Measurements from ENCODE around the gene CYBC1.

The CYBC1 gene

DNA sequence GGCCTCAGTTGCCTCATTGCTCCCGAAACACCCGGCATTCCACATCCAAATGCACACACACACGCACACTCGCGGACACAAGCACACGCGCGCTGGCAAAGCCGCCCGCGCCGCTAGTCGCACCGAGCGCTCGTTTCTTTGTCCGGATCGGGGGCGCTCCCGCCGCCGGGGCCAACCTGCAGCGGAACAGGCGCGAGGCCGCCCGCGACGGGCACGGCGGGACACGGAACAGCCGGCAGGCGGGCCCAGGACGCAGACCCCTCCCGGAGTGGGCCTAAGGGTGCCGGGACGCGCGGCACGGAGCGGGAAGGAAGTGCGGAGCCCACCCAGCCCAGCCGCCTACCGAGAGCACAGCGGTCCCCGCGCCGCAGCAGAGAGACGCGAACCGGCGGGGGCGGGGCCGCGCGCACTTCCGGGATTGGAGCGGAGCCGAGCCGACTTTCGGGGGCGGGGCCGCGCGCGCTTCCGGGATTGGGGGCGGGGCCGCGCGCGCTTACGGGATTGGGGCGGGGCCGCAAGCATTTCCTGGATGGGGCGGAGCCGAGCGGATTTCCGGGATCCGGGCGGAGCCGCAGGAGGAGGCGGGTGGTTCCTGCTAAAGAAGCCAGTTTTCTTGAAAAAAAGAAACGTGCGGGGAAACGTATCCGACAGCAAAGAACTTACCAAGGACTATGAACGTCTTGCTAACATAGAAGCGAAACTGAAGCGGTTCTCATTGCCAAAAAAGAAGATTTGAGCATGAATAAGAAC is at the start of gene CYBC1:
TSS of gene CYBC1 (minus strand) at position 396 of the 750 bp plus-strand sequence. CDS start 1,498 bp downstream, outside the sequence.
- no peak for TF ChIP-seq GATA3 (IDR thresholded peaks at IDR 0.05; ENCODE audit: low read depth, low read length)
- no peak for TF ChIP-seq GATA2 (IDR thresholded peaks at IDR 0.05; ENCODE audit: low read depth, low read length)

DNA sequence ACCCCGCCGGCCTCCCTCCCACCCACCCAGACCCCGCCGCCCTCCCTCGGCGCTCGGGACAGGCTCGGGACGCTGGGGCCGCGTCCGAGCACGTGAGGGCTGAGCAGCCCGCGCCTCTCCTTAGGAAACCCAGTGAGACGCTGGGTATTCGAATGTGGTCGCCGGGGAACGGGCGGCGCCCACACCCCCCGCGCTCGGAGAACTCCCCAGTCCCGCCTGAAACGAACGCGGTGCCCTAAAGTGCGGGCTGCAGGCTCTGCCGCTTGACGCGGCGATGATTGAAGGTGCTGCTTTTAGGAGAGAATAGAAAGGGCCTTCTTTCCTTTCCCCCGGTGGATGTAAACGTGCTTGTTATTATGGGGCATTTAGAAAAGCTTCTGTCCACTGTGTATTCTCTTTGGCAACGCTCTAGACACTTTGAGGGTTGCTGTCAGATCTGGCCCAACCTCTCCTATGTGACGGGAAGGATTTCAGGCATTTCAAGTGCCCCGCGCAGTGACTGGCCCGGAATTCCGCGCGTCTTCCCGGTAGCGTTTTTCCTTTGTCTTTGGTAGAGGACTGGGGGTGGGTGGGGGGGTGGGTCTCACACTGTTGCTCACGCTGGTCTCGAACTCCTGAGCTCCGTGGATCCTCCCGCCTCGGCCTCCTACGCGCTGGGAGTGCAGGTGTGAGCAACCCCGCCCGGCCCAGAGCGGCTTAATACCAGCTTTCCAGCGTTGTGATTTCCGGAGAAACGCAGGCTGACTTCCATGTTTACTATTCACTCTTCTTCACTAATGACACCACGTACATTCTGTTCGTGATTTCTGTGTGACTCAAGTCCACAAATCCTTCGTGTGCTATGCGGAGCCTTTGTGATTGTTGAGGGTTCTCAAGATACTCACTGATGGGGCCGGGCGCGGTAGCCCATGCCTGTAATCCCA is 47.2 kb upstream of the CYBC1 start:
- TF ChIP-seq GATA2 (IDR thresholded peaks at IDR 0.05; ENCODE audit: low read depth, low read length) = no peak
- TF ChIP-seq GATA3 (IDR thresholded peaks at IDR 0.05; ENCODE audit: low read depth, low read length) = no peak

DNA sequence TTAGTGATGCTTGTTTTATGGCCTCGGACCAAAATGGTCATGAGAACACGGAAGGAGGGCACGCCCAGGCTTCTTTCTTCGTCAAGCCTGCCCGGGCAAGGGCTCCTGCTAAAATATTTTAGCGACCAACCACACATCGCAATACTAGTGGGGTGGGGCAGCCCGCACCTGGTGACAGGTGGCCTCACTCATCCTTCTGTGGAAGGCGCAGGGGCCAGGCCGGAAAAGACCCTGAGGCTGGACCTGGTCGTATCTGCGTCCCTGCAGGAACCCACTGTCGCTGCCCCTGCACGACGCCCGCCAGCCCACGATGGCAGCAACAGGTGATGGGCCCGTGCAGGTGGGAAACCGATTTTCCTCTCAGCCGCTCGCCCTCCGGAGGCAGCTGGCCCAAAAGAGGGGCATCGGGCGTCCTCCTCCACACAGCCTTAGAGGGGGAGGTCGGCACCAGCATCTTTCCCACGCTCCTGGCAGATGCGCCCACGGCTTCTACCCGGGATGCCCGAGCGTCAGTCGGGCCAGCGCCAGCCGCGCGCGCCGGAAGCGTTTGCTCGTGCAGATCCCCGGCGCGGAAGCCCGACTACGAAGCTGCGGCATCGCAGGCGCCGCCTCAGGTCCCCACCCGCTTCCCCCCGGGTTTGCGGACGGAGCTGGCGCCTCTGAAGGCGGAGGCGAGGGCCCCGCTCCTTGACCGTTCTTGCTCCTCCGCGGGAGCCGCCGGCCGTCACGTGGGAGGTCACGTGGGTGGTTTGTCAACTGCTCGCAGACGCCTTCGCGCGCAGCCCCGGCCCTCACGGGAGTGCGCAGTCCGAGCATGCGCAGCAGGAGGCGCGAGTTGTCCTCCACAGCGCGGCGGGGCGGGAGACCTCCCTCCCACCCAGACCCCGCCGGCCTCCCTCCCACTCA is 46.2 kb upstream of the CYBC1 start:
- no peak for TF ChIP-seq GATA2 (IDR thresholded peaks at IDR 0.05; ENCODE audit: low read depth, low read length)
- TF ChIP-seq GATA3 (IDR thresholded peaks at IDR 0.05; ENCODE audit: low read depth, low read length) = no peak

DNA sequence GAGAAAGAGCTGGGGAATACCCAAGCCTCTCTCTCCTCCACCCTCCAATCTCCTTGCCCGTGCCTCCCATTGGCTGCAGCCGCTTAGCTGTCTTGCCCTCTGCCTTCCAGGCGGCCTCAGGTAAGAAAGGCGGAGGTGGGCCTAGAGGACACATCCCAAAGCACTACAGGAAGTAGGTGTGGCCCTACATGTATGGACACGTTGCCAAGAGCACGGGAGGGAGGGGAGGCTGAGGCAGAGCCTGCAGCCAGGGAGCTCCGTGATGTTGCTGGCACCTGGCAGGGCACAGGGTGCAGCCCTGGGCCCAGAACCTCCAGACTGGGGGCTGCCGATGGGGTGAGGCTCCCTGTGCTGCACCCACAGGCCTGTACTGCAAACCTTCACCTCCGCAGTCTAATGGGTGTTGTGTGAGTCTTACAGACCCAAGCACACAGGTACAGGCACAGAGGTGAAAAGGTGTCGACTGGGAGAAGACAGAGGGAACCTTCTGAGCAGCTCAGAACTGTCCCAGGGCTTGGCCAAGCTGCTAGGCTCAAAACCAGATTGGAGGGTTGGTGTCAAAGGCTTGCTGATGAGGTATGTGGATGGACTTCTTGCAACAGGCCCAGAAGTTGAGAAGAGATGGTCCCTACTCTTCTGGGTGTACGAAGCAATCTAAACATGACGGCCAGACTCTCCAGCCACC is 45.4 kb upstream of the CYBC1 start:
- TF ChIP-seq GATA3 (IDR thresholded peaks at IDR 0.05; ENCODE audit: low read depth, low read length) (no peak), GATA2 (IDR thresholded peaks at IDR 0.05; ENCODE audit: low read depth, low read length) (no peak)

DNA sequence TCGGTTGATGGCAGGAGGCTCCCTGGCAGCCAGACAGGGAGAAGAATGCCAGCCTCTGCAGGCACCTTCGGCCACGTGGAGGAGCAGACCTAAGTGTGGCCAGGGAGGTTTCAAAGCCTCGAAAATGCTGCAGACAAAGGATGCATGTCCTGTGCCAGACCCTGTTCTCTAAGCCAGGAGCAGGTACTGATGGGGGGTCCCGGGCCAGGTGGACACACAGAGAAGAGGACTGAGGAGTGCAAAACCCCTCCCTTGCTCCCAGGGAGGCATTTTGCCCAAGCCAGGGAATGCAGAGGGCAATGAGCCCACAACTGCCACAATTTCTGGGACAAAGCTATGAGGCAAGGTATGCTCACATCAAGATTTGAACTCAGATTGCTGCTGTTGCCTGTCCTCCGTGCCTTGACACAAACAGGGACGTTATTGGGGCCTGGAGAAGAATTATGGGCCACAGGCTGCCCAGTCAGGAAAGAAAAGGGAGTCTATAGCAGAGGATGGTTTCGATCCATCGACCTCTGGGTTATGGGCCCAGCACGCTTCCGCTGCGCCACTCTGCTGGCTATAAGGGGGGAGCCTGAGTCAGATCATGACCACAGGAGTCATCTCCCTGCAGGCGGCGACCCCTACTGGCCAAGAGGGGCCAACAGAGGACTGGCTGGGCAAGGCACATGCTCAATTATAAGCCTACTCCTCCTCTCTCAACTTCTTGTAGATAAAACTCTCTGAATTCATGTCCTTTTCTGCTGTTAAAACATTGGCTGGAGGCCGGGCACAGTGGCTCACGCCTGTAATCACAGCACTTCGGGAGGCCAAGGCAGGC is 43.9 kb upstream of the CYBC1 start:
- TF ChIP-seq GATA3 (IDR thresholded peaks at IDR 0.05; ENCODE audit: low read depth, low read length) (no peak), GATA2 (IDR thresholded peaks at IDR 0.05; ENCODE audit: low read depth, low read length) (peak; percentile 93)

DNA sequence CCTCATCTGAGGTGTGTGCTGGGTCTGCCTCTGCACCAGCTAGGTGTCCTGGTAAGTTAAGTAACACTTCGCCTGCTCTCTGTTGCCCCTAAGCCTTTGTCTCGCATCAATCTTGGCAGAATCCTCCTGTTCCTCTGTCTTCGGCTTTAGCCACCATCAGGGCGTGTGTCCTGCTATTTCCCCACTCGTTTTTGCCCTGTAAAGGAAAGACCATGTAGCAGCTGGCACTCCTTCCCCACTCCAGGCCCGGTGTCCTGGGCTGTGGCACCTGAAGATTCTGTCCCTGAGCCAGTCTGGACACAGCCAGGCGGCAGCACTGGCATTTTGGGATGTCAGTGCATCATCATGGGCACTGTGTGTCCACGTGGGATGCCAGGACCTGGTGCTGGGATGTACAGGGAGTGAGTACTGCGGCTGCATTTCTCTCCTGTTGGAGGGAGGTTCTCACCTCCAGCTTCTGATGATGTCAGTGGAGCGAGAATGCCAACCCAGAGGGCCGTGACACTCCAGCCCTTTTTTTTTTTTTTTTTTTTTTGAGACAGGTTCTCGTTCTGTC is 42.8 kb upstream of the CYBC1 start:
- TF ChIP-seq GATA3 (IDR thresholded peaks at IDR 0.05; ENCODE audit: low read depth, low read length) = no peak
- TF ChIP-seq GATA2 (IDR thresholded peaks at IDR 0.05; ENCODE audit: low read depth, low read length) = no peak

DNA sequence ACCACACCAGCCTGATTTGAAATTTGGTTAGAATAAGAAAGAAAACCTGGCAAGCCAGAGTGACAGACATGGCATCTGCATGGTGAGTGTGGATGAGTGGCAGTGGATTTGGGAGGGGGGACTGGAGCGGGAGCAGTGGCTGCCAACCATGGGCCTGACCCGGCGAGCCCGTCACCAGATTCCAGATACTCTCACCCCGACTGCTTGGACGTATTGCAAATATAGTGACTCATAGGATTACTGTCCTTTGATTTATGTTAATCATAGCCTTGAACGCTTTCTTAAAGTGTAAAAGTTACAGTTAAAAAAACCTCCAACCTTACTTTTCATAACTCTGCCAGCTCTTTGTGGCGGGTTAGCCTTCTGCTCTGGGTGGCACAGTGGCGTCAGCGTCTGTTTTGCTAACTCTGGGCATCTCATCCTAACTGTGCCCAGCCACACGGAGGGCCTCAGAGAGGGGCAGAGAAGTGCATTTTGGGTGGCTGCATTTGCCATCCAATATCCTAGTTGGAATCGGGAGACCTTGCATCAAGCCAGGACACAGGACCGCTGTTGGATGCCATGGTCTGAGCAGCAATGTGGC is 42.2 kb upstream of the CYBC1 start:
- TF ChIP-seq GATA2 (IDR thresholded peaks at IDR 0.05; ENCODE audit: low read depth, low read length) = no peak
- TF ChIP-seq GATA3 (IDR thresholded peaks at IDR 0.05; ENCODE audit: low read depth, low read length) = no peak

DNA sequence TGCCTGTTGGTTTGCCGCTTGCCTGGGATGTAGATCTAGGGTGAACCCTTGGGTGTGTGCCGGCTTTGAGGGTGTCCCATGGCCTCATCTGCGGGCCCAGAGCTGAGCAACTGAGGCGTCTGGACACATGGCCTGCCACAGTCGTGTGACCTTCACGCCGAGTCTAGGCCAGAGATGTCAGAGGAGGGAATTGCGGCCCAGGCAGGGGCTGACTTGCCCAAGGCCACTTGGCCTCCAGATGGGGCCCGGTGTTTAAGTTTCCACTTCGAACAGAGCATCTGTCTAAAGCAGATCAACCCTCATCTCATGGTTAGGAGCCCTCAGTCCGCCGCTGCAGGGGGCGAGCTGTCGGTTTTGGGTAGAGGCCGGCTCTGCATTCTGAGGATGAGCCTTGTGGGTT is 41.0 kb upstream of the CYBC1 start:
- TF ChIP-seq GATA3 (IDR thresholded peaks at IDR 0.05; ENCODE audit: low read depth, low read length) (no peak), GATA2 (IDR thresholded peaks at IDR 0.05; ENCODE audit: low read depth, low read length) (no peak)

DNA sequence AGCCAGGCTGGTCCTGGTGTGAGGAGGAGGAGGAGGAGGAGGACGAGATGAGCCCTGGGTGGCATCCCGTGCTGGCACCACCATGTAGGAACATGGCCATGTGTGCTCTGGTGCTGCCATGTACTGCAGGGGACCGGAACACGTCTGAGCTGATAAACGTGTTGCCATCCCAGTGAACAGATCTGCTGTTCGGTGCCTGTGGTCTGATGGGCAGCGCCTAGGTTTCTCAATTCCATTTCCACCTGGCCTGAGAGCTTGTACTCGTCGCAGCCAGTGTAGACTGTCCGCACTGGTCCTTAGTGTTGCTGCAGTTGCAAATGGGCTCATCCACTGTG is 40.6 kb upstream of the CYBC1 start:
- no peak for TF ChIP-seq GATA2 (IDR thresholded peaks at IDR 0.05; ENCODE audit: low read depth, low read length)
- no peak for TF ChIP-seq GATA3 (IDR thresholded peaks at IDR 0.05; ENCODE audit: low read depth, low read length)

DNA sequence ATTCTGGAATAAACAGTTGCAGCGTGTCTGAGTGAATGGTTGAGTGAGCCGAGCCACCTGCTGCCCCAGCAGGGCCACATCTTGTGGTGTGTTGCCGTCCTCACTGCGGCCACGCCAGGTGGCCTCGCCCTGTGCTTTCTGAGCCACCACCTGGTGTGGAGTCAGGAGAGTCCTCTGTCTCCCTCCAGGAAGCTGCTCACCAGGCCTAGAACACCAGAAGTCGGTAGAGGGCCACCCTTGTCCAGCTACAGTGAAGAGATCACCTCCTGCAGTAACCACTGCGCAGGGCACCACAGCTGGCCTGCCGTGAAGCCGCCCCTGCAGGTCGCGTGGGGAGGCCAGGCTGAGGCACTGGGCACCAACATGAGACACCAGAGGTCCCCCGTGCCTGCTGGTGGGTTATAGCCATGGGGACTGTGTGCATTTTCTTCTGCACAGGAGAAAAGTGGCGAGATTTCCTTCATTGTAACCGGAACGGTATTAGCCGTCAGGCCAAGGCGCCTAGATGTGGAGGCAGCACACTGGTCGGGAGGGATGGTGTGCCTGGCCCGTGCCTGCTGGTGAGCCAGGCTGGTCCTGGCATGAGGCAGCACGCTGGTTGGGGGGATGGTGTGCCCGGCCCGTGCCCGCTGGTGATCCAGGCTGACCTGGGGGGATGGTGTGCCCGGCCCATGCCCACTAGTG is 40.1 kb upstream of the CYBC1 start:
- TF ChIP-seq GATA3 (IDR thresholded peaks at IDR 0.05; ENCODE audit: low read depth, low read length) (no peak), GATA2 (IDR thresholded peaks at IDR 0.05; ENCODE audit: low read depth, low read length) (no peak)

DNA sequence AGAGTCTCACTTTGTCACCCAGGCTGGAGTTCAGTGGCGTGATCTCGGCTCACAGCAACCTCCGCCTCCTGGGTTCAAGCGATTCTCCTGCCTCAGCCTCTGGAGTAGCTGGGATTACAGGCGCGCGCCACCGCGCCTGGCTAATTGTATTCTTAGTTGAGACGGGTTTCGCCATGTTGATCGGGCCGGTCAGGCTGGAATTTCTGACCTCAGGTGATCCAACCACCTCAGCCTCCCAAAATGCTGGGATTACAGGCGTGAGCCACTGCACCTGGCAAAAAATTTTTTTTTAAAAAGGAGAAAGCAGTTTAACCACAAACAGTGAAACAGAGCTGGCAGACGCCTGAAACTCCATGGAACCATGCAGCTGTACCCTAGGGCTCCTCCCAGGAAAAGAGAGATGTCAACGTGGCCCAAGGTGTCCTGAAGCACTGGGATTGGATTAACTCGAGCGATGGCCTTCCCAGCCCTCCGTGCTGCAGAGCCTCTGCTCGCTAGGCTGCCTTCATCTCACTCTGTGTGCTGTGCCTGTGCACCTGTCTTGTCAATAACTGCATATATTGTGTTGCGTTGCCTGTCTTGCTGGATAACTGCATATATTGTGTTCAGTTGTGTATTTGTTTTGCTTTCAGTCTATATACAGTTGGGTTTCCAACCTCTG is 39.4 kb upstream of the CYBC1 start:
- TF ChIP-seq GATA3 (IDR thresholded peaks at IDR 0.05; ENCODE audit: low read depth, low read length) (no peak), GATA2 (IDR thresholded peaks at IDR 0.05; ENCODE audit: low read depth, low read length) (no peak)
